Measurements from ENCODE around the gene CTNNA2. TPM values are rescaled to one million over a fixed set of nuclear protein-coding genes. Genes with fewer than 3 reads are reported as not detected.

CTNNA2 gene
- total RNA-seq, 5 donors from 2014 or later (not counting 1 experiment from before 2014, with no cell fraction given) = not detected

- no peaks in the 10 kb centered on the region for H3K4me1 Mint-ChIP-seq
- POLR2A ChIA-PET = no interaction called here
- no peak overlapping the region for H3K4me3 Mint-ChIP-seq
- CTCF ChIA-PET = no interaction called here
- H3K4me3 ChIP-seq (ENCODE audit: control insufficient read depth in 1 of 2, extremely low read depth in 1 of 2, low read length in 1 of 2) = no peak overlapping the region
- H3K9me3 Mint-ChIP-seq = peaks cover 3 to 22% (median 16%) of the 10 kb centered on the region in 3 donors
- no peaks in the 10 kb centered on the region for H3K27me3 ChIP-seq (replicated peaks in 1 of 2; ENCODE audit: control insufficient read depth in 2 of 2, extremely low read depth in 1 of 2, insufficient read depth in 2 of 2, low read length in 1 of 2)
- no peaks in the 10 kb centered on the region for H3K27me3 Mint-ChIP-seq
- no peak for ATAC-seq (replicated peaks in 1 of 4)
- H3K9me3 ChIP-seq = peaks cover 2% of the 10 kb centered on the region
- H3K4me1 ChIP-seq (ENCODE audit: control insufficient read depth in 1 of 2, extremely low read depth in 1 of 2, insufficient read depth in 2 of 2, low read length in 2 of 2) = no peaks in the 10 kb centered on the region
- H3K27ac Mint-ChIP-seq = no peak overlapping the region
- no peaks in the 10 kb centered on the region for H3K36me3 Mint-ChIP-seq
- no peaks in the 10 kb centered on the region for H3K36me3 ChIP-seq (ENCODE audit: control insufficient read depth in 2 of 2, extremely low read depth in 1 of 2, insufficient read depth in 1 of 2, low read length in 1 of 2)
- no peak for DNase-seq
- WGBS (ENCODE audit: insufficient coverage) = no CpG with 5 or more reads among the region's 3 CpGs
- no peak overlapping the region for H3K27ac ChIP-seq (ENCODE audit: low read length)
These were observed 997.9 kb downstream of the CTNNA2 start for GRCh38 chr2:80510716-80511115.

GRCh38 chr2:80515964-80516363 is 1003.1 kb downstream of the CTNNA2 start:
- CTCF ChIA-PET = no interaction called here
- no peaks in the 10 kb centered on the region for H3K4me1 Mint-ChIP-seq
- POLR2A ChIA-PET = no interaction called here
- H3K27ac Mint-ChIP-seq = no peak overlapping the region
- 83% methylated on average over 2 of the region's 3 CpGs for WGBS (ENCODE audit: insufficient coverage)
- no peak overlapping the region for H3K4me3 Mint-ChIP-seq
- DNase-seq (no peak), ATAC-seq (replicated peaks in 1 of 4) (no peak)
- no peaks in the 10 kb centered on the region for H3K36me3 ChIP-seq (ENCODE audit: control insufficient read depth in 2 of 2, extremely low read depth in 1 of 2, insufficient read depth in 1 of 2, low read length in 1 of 2)
- no peak overlapping the region for H3K4me3 ChIP-seq (ENCODE audit: control insufficient read depth in 1 of 2, extremely low read depth in 1 of 2, low read length in 1 of 2)
- H3K9me3 ChIP-seq = peaks cover 2% of the 10 kb centered on the region
- H3K9me3 Mint-ChIP-seq = peaks cover 3 to 15% (median 5%) of the 10 kb centered on the region in 3 donors
- H3K27me3 Mint-ChIP-seq = no peaks in the 10 kb centered on the region
- no peak overlapping the region for H3K27ac ChIP-seq (ENCODE audit: low read length)
- no peaks in the 10 kb centered on the region for H3K27me3 ChIP-seq (replicated peaks in 1 of 2; ENCODE audit: control insufficient read depth in 2 of 2, extremely low read depth in 1 of 2, insufficient read depth in 2 of 2, low read length in 1 of 2)
- H3K4me1 ChIP-seq (ENCODE audit: control insufficient read depth in 1 of 2, extremely low read depth in 1 of 2, insufficient read depth in 2 of 2, low read length in 2 of 2) = no peaks in the 10 kb centered on the region
- H3K36me3 Mint-ChIP-seq = no peaks in the 10 kb centered on the region

- Mint-ChIP-seq H3K27ac (no peak overlapping the region), H3K27me3 (no peaks in the 10 kb centered on the region), H3K36me3 (no peaks in the 10 kb centered on the region), H3K9me3 (peaks cover 3 to 11% (median 5%) of the 10 kb centered on the region in 3 donors), H3K4me3 (no peak overlapping the region), H3K4me1 (no peaks in the 10 kb centered on the region)
- no peak for ATAC-seq (replicated peaks in 1 of 4)
- WGBS (ENCODE audit: insufficient coverage) = 100% methylated on average over 1 of the region's 3 CpGs
- DNase-seq = no peak
- Histone ChIP-seq H3K4me3 (ENCODE audit: control insufficient read depth in 1 of 2, extremely low read depth in 1 of 2, low read length in 1 of 2) (no peak overlapping the region), H3K27me3 (replicated peaks in 1 of 2; ENCODE audit: control insufficient read depth in 2 of 2, extremely low read depth in 1 of 2, insufficient read depth in 2 of 2, low read length in 1 of 2) (no peaks in the 10 kb centered on the region), H3K36me3 (ENCODE audit: control insufficient read depth in 2 of 2, extremely low read depth in 1 of 2, insufficient read depth in 1 of 2, low read length in 1 of 2) (no peaks in the 10 kb centered on the region), H3K4me1 (ENCODE audit: control insufficient read depth in 1 of 2, extremely low read depth in 1 of 2, insufficient read depth in 2 of 2, low read length in 2 of 2) (no peaks in the 10 kb centered on the region), H3K9me3 (peaks cover 2% of the 10 kb centered on the region), H3K27ac (ENCODE audit: low read length) (no peak overlapping the region)
- POLR2A ChIA-PET = no interaction called here
- CTCF ChIA-PET = no interaction called here
These were observed 1004.5 kb downstream of the CTNNA2 start for GRCh38 chr2:80517316-80517715.

GRCh38 chr2:80519121-80519643 is 1006.3 kb downstream of the CTNNA2 start:
- H3K36me3 ChIP-seq (ENCODE audit: control insufficient read depth in 2 of 2, extremely low read depth in 1 of 2, insufficient read depth in 1 of 2, low read length in 1 of 2) = no peaks in the 10 kb centered on the region
- H3K4me1 ChIP-seq (ENCODE audit: control insufficient read depth in 1 of 2, extremely low read depth in 1 of 2, insufficient read depth in 2 of 2, low read length in 2 of 2) = no peaks in the 10 kb centered on the region
- no peaks in the 10 kb centered on the region for H3K27me3 ChIP-seq (replicated peaks in 1 of 2; ENCODE audit: control insufficient read depth in 2 of 2, extremely low read depth in 1 of 2, insufficient read depth in 2 of 2, low read length in 1 of 2)
- H3K9me3 Mint-ChIP-seq = peaks cover 2 to 11% (median 3%) of the 10 kb centered on the region in 3 donors
- 100% methylated on average over 1 of the region's 3 CpGs for WGBS (ENCODE audit: insufficient coverage)
- no peak overlapping the region for H3K27ac ChIP-seq (ENCODE audit: low read length)
- POLR2A ChIA-PET = no interaction called here
- ATAC-seq (replicated peaks in 1 of 4) (no peak), DNase-seq (no peak)
- H3K4me3 ChIP-seq (ENCODE audit: control insufficient read depth in 1 of 2, extremely low read depth in 1 of 2, low read length in 1 of 2) = no peak overlapping the region
- CTCF ChIA-PET = no interaction called here
- no peaks in the 10 kb centered on the region for H3K4me1 Mint-ChIP-seq
- no peaks in the 10 kb centered on the region for H3K36me3 Mint-ChIP-seq
- no peak overlapping the region for H3K4me3 Mint-ChIP-seq
- no peak overlapping the region for H3K27ac Mint-ChIP-seq
- H3K9me3 ChIP-seq = peaks cover 2% of the 10 kb centered on the region
- no peaks in the 10 kb centered on the region for H3K27me3 Mint-ChIP-seq

- DNase-seq (no peak), ATAC-seq (replicated peaks in 1 of 4) (no peak)
- no peaks in the 10 kb centered on the region for H3K36me3 Mint-ChIP-seq
- H3K4me1 ChIP-seq (ENCODE audit: control insufficient read depth in 1 of 2, extremely low read depth in 1 of 2, insufficient read depth in 2 of 2, low read length in 2 of 2) = no peaks in the 10 kb centered on the region
- H3K4me3 Mint-ChIP-seq = no peak overlapping the region
- H3K27me3 Mint-ChIP-seq = no peaks in the 10 kb centered on the region
- H3K4me1 Mint-ChIP-seq = no peaks in the 10 kb centered on the region
- CTCF ChIA-PET = no interaction called here
- H3K27me3 ChIP-seq (replicated peaks in 1 of 2; ENCODE audit: control insufficient read depth in 2 of 2, extremely low read depth in 1 of 2, insufficient read depth in 2 of 2, low read length in 1 of 2) = no peaks in the 10 kb centered on the region
- WGBS (ENCODE audit: insufficient coverage) = 67% methylated on average over 1 of the region's 1 CpG
- peaks cover 2% of the 10 kb centered on the region for H3K9me3 ChIP-seq
- H3K27ac Mint-ChIP-seq = no peak overlapping the region
- POLR2A ChIA-PET = no interaction called here
- H3K36me3 ChIP-seq (ENCODE audit: control insufficient read depth in 2 of 2, extremely low read depth in 1 of 2, insufficient read depth in 1 of 2, low read length in 1 of 2) = no peaks in the 10 kb centered on the region
- no peak overlapping the region for H3K4me3 ChIP-seq (ENCODE audit: control insufficient read depth in 1 of 2, extremely low read depth in 1 of 2, low read length in 1 of 2)
- peaks cover 2 to 11% (median 3%) of the 10 kb centered on the region in 3 donors for H3K9me3 Mint-ChIP-seq
- no peak overlapping the region for H3K27ac ChIP-seq (ENCODE audit: low read length)
These were observed 1006.9 kb downstream of the CTNNA2 start for GRCh38 chr2:80519699-80520291.

- Histone ChIP-seq H3K36me3 (ENCODE audit: control insufficient read depth in 2 of 2, extremely low read depth in 1 of 2, insufficient read depth in 1 of 2, low read length in 1 of 2) (no peaks in the 10 kb centered on the region), H3K9me3 (no peaks in the 10 kb centered on the region), H3K27ac (ENCODE audit: low read length) (no peak overlapping the region), H3K4me3 (ENCODE audit: control insufficient read depth in 1 of 2, extremely low read depth in 1 of 2, low read length in 1 of 2) (no peak overlapping the region), H3K4me1 (ENCODE audit: control insufficient read depth in 1 of 2, extremely low read depth in 1 of 2, insufficient read depth in 2 of 2, low read length in 2 of 2) (no peaks in the 10 kb centered on the region), H3K27me3 (replicated peaks in 1 of 2; ENCODE audit: control insufficient read depth in 2 of 2, extremely low read depth in 1 of 2, insufficient read depth in 2 of 2, low read length in 1 of 2) (no peaks in the 10 kb centered on the region)
- no CpG with 5 or more reads among the region's 2 CpGs for WGBS (ENCODE audit: insufficient coverage)
- ChIA-PET CTCF (no interaction called here), POLR2A (no interaction called here)
- no peaks in the 10 kb centered on the region for H3K36me3 Mint-ChIP-seq
- H3K27ac Mint-ChIP-seq = no peak overlapping the region
- peaks cover under 1 to 2% (median under 1%) of the 10 kb centered on the region in 3 donors for H3K9me3 Mint-ChIP-seq
- ATAC-seq (replicated peaks in 1 of 4) (no peak), DNase-seq (no peak)
- no peak overlapping the region for H3K4me3 Mint-ChIP-seq
- H3K27me3 Mint-ChIP-seq = no peaks in the 10 kb centered on the region
- H3K4me1 Mint-ChIP-seq = no peaks in the 10 kb centered on the region
These were observed 1012.3 kb downstream of the CTNNA2 start for GRCh38 chr2:80525152-80525551.

GRCh38 chr2:80527119-80527518 is 1014.3 kb downstream of the CTNNA2 start:
- Histone ChIP-seq H3K27ac (ENCODE audit: low read length) (no peak overlapping the region), H3K36me3 (ENCODE audit: control insufficient read depth in 2 of 2, extremely low read depth in 1 of 2, insufficient read depth in 1 of 2, low read length in 1 of 2) (no peaks in the 10 kb centered on the region), H3K4me3 (ENCODE audit: control insufficient read depth in 1 of 2, extremely low read depth in 1 of 2, low read length in 1 of 2) (no peak overlapping the region), H3K27me3 (replicated peaks in 1 of 2; ENCODE audit: control insufficient read depth in 2 of 2, extremely low read depth in 1 of 2, insufficient read depth in 2 of 2, low read length in 1 of 2) (no peaks in the 10 kb centered on the region), H3K4me1 (ENCODE audit: control insufficient read depth in 1 of 2, extremely low read depth in 1 of 2, insufficient read depth in 2 of 2, low read length in 2 of 2) (no peaks in the 10 kb centered on the region), H3K9me3 (no peaks in the 10 kb centered on the region)
- peaks cover 6 to 14% (median 9%) of the 10 kb centered on the region in 3 donors for H3K9me3 Mint-ChIP-seq
- H3K27ac Mint-ChIP-seq = no peak overlapping the region
- H3K4me1 Mint-ChIP-seq = no peaks in the 10 kb centered on the region
- POLR2A ChIA-PET = no interaction called here
- H3K27me3 Mint-ChIP-seq = no peaks in the 10 kb centered on the region
- DNase-seq (no peak), ATAC-seq (replicated peaks in 1 of 4) (no peak)
- 90% methylated on average over 2 of the region's 3 CpGs for WGBS (ENCODE audit: insufficient coverage)
- no peaks in the 10 kb centered on the region for H3K36me3 Mint-ChIP-seq
- CTCF ChIA-PET = no interaction called here
- no peak overlapping the region for H3K4me3 Mint-ChIP-seq
